DMS53 treated with DMSO at 0.1 percent for 48 hours (cell line): Measurements from ENCODE around the gene TMEM144.

Experiments
- DNase-seq: peaks from one replicate; lab custom pipeline; 2025; ENCODE audit not compliant: unreplicated experiment; lab: John Stamatoyannopoulos, UW

TMEM144 gene

DNA sequence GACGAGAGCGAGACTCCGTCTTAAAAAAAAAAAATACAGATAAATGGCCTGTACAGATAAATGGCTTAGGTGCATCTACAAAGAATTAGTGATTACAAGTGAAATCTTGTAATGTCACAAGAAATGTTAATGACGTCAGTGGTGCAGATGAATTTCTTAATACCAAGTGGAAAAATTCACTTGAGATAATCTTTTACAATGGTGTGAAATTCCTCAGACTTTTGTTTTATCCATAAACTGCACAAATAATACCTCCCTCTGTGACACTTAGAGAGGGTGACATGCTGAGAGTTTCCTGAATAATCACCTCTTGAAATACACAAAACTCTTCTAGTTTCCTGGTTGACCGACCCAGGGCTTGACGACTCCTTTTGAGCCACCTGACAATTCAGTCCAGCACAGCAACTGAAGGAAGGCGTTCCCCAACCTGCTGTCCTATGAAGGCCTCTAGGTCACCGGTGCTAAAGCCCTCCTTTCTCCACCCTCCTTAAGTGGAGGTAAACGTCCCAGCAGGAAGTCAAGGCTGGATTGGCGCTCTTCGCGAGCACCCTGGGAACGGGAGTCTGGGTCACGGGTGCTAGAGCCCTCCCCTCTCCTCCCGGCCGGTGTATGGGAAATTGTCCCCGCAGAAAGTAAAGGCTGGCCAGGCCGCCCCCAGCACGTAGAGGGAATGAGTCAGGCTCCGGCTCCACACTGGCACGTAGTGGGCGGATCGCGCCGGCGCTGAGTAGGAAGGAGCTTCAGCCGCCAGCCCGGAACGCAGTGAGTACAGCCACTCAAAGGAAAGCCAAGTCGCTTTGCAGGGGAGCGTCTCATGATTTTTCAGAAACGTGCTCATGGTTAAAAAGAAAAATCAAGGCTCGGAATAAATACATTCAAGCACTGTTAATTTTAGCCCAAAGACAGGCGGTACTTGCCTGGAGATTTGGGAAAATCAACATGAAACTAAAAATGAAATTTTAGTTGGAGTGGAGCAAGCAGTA, at the start of gene TMEM144:
TMEM144 (plus strand) TSS at position 662 of the 983 bp plus-strand sequence. CDS start 2,182 bp downstream, outside the sequence.
- peak; percentile 83 for DNase-seq

DNA sequence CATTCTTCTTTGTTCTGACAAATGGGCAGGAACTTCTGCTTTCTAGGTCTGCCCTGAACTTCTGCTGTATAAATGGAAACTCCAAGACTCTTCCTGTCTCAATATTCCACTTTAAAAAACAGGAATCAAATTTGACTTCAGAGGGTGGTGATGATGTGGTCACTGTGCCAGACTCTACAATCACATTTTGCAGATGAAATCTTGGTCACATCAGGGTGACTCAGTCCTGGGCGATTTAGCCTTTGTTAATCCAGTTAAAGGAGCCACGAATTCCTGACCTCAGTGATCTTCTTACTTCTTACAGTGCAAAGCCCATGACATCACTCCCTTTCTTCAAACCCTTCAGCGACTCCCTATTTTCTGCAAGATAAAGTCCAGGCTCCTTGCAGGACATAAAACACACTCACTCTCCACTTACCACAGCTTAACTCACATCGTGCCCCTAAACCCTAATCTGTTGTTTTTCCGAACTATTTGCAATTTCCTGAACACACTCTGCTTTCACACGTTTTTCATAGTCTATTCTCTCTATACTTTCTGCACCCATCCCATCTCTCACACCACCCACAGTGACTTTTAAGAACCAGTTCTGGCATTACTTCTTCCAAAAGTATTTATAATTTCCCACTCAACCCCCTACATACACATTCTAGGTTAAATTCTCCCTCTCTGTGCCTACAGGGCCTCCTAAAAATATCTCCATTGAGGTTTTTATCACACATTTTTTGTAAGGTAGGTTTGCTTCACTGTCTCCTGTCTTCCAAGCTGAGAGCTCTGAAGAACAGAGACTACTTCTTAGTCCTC, 48.5 kb upstream of the TMEM144 start:
- DNase-seq = no peak

DNA sequence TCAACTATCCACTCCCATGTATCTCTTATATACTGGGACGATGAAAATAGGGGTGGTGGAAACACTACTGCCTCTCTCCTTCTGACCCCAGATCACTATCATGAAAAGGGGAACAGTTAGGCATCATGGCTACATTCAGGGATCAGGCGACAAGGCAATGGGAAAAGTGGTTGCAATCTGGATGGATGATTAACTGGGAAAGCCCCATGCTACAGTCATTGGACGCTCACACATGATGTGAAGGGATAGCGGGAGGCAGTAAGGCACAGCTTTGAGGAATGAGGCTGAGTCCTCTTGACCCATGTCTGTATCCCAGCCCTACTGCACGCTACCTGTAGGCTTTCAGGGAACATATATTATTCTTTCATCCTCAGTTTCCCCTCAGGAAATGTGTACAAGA, 47.7 kb upstream of the TMEM144 start:
- DNase-seq = no peak

DNA sequence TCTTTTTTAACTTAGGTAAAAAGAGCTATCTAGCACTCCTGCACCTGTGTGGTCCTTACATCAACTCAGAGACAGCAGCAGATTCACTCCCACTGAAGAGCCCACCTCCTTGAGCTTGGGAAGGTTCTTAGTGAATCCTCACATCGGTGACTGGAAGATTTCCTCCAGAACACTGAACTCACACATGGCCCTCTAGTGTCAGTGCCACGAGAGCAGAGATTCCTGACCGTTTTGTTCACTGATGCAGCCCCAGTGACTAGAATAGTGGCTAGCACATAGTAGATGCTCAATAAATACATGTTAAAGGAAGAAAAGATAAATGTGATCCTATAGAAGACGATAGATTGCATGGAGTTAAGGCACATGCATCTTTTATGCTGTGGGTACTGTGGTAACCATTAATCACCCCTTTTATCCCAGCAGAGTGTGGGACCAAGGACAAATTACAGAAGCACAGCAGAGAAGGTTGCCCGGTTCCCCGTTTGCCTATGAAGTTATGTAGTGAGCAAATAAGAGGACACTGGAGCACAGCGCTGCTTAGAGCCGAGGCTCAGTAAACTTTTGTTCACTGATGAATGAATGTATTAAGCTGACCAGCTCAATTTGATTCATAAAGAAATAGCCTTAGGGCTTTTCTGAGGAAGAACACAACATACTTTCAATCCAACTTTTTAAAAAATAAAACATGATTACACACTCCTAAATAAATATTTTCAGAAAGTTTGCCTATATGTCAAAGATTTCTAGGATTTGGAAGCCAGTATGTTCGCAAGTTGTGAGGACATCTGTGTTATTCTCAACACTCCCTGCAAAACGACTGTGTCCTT, 46.1 kb upstream of the TMEM144 start:
- no peak for DNase-seq

DNA sequence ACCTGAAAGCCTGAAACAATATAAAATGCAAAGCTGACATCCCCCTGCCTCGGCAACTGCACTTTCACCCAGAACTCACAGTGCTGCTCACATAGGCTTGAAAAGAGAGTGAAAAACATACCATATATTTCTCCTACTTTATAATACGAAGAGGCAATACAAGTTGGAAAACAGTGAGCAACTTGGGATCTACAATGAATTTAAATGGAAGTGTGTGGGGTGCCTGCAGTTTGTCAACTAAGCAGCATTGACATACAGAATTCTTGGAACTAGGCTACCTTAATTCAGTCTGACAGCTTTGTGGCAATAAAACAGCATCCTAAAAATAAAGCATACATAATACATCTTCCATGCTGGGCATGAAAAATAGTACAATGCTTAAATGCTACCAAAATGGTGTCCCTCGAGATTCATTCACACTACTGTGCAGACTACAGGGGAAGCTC, 45.5 kb upstream of the TMEM144 start:
- DNase-seq = no peak

DNA sequence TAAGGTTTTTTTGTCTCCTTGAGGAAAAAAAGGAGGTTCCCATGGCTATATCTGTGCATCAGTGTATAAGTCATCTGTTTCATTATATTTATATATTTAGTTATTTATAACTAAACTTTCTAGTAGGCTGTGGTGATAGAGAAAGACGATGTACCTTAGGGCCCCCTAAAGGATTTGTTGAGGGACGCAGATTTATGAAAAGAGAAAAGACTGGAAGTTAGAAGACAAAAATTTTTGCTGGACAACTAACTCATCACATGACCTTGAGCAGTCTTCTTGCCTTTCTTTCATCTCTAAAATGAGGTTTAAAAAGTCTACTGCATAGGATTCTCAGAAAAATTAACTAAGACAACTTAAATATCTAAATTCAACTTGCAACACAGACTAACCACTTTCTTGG, 43.6 kb upstream of the TMEM144 start:
- no peak for DNase-seq

DNA sequence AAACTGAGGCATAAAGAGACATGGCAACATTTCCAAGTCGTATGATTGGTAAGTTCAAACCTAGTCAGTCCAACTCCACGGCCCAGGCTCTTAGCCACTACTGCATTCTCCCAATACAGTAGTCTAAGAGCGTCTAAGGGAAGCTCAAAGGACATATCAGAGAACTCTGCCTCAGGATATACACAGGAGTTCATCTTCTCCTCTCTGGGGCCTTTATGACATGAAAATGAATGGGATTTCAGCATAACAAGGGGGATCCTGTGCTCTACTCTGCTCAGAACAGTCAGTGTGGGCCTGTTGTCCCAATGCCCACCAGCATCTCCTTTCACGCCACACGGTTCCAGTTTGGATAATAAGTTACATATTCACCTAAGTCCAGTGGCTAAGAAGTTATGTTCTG, 41.7 kb upstream of the TMEM144 start:
- DNase-seq = no peak

DNA sequence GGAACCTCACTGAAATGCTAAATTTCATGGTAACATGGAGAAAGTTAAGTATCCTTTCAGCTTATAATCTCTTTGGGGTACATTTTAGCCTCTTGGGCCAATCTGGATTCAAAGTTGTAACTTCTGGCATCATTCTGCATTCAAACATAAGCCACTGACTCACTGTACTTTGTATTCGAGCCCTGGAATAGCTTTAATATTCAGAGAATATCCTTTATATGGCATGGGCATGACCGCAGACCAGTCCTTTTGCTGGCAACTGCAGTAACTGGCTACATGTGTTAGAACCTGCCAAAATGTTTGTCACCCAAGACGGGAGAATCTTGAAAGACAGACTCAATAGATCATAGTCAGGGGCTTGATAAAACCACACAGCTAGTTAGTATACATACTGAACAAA, 40.8 kb upstream of the TMEM144 start:
- no peak for DNase-seq

DNA sequence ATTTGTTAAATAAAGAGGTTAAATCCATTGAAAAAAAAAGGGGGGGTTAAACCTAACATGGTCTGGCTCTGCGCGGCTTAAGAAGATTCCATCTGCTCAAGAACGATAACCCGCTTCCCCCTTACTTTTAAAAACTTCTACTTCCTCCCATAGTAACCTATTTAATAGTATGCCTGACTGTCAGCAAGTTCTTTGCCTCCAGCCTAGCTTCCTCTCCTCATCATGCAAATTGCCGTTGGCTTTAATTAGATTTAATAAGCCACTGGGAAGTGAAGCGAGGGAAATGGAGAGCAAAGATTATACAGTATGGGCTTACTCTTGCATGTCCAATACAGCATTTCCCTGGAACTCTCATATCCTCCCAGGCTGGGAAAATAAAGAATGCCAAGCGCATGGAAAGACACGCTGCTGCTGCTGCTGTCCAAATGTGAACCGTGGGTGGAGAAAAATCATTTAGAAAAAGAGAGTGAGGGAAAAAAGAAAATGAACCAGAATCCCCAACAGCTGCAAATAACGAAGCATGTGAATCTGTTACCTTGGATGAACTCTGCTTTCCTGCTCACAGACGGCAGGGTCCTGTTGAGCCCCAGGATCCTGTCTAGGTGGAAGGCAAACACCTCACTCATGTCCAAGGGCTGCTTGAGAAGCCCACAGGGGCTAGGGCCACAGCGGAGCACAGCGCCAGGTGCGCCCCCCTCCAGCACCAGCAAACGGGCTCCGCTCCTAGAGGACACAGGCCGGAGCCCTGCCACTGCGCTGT, 40.2 kb upstream of the TMEM144 start:
- peak; percentile 25 for DNase-seq

DNA sequence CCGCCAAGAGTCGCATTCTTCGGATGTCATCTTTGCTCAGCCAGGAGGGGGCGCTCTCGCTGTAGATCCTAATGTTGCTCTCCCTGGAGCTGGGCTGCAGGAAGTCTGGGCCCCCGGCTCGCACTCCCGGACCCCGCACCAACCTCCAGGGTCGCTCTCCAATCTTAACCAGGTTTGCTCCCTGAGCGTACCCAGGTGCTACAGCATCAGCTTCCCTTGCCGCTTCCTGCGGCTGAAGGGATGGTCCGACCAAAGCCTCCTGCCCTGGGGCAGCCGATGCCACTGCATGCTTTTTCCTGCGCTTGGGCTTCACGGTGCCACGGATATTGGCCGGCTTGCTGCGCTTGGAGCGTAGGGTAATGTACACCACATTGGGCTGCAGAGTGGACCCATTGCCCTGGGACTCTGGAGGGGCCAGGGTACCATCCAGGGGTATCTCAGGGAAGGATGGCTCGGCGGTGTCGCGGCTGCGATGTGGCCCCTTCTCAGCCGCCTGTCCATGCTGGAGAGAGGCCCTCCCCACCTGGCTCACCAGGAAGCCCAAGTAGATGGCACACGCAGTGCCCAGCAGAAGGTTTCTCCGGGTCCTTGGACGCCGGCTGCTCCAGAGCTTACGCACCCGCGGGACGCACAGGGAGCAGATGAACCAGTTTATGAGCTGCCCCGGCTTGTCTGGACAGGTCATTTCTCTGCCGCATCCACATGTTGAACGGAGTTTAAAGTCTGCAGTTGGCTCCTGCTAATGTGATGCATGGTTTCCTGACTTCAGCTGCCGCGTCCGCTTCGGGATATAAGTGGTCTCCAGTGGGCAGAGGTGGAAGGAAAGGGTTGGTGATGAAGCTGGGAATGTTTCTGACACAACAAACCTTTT, 39.4 kb upstream of the TMEM144 start:
- peak; percentile 54 for DNase-seq

DNA sequence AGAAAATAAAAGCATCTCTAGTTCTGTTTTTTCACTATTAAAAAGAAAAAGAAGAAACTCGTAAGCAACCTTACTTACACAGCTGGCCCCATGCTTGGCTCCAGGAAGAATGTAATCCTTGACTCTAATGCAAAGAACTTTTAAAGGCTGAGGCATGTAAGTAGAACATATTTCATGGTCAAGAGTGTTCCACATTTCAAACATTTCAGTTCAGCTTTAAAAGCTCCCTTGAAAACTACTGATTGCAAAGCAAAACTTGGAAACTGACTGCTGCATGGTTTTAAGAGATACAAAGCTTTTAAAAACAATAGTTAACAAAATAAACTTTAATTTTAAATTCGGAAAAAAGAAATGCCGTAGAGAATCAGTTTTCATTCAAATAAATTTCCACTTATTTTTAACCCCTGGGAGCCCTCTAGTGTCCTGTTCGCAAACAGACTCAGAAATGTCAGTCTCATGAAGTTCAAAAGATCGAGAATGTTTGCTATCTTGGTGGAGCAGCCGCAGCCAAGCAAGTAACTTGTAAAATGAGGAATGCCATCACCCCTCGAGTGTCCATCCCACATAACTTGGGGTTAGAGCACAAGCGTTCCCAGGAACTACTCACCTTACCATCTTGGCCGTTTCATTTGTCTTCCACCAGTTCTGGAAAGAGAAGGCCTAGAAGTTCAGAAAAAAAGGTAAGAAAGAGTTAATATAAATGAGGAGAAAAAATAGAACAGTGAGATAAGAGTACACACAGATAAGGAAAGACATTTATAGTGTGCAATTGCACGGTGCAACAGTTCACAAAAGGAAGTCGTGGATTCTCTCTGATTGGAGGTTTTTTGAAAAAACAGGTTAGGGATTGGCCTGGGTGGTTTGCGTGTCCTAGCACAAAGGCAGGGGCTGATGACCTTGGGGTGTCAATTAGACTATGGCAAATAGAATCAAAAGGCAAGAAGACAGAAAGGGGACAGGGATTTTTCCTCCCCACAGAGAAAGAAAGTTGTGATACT, 37.7 kb upstream of the TMEM144 start, which contains the start of gene GASK1B:
GASK1B (minus strand) TSS at position 765 of the 998 bp plus-strand sequence. CDS start 1,650 bp downstream, outside the sequence.
- DNase-seq = peak; percentile 33

DNA sequence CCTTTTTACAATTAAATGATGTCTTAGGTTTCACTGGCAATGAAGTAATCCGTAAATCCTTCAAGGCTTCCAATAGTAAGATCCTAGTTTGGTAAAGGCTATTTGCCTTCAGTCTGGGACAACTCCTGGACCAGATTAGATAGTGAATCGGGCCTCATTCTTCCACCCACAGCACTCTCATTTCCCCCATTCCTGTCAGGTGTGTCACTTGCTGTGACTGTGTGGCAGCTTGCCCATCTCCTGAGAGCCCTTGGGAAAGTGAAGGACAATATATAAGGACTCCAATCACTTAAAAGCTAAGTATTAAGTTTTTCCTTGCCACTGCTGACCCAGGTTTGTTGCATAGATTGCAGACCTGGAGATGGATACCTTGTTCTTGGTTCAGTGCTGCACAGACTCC, 34.2 kb upstream of the TMEM144 start:
- DNase-seq = no peak

DNA sequence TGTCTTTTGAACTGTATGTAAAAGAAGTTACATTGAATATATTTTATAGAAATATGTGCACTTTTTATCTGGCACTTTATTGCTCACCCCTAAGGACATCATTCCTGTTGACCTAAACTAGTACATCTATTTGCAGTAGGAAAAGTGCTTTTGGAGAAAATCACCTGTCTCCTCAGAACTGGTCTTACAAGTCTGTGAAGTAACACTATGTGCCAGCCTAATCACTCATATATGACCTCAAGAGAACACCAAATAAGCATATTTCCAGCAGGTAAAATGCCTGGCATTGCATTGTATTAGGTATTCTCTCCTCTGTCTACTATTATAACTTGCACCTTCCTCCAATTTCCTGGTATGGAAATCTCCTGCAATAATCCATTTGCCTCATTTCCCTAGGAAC, 33.5 kb upstream of the TMEM144 start:
- DNase-seq = no peak

DNA sequence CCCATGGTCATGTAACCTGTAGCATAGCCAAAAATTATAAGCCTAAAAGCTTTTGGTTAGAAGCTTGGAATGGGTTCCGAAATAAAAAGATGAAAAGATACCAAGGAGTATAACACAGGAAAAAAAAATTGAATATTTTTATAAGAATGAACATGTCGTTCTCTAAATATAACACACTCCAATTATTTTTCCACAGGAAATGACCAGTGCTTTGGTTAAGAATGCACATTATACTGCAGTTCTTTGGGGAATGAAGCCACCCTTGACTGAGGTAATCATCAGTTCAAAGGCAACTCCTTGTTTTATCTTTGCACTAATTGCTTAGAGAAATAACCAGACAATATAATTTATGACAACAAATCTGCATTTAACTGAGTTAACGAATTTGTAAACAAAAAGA, 30.8 kb upstream of the TMEM144 start:
- no peak for DNase-seq

DNA sequence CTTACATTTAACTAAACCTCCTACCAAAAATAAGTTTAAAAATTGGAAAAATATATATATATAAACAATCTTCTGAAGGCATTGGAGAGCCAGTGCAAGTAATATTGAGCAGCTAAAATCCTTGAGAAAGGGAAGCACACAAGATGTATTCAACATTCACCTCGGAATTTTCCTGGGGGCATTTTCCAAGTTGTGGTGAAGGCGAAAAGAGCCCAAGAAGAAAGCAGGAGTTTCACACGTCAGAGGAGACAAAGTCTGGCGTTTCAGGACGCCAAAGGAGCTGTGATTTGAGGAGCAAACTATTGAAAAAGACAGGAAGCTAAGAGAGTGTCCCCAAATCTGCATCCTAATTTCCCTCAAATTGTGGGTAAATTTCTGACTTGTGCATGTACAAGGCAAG, 28.4 kb upstream of the TMEM144 start:
- no peak for DNase-seq

DNA sequence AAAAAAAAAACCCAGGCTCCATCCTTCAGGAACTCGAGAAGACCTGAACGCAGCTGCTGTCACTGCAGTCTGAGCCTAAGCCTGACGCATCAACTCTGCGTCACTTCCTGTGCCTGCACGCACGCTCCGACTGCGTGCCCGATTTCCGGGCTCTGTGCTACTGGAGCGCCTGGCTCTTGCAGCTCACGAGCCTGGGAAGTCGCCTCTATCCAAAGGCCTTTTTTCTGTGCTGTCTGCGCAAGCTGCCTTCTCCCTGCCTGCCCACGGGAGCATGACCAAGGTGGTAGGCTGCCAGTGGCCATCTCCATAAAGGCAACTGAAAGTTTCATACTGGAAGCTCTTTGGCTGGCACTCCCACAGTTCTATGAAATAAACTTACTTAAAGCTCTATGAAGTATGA, 27.6 kb upstream of the TMEM144 start:
- DNase-seq = no peak

DNA sequence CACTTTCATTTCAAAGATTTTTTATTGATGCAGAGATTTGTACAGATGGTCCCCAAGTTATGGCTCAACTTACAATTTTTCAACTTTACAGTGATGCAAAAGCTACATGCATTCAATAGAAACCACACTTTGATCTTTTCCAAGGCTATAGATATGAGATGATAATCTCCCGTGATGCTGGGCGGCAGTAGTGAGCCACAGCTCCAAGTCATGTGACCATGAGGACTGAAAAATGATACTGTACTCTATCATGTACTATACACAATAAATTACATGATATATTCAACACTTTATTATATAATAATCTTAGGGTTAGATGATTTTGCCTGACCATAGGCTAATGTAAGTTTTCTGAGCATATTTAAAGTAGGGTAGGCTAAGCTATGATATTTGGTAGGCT, 23.5 kb upstream of the TMEM144 start:
- DNase-seq = no peak

DNA sequence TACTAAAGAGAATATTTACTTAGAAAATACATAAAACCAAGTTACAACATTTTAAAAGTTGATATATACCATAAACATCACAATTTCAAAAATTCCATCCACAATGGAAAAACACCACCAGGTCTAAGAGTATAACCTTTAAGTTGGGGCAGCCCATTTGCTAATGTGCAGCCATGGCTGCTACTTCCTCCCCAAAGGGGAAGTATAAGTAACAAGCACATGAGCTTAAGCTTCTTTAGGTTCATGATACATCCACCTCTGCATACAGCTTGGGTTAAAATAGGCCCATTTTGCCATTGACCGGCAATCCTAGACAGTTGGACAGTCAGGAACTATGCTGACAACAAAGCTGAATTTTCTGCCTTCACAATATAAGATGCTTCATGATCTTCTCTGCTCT, 20.9 kb upstream of the TMEM144 start:
- no peak for DNase-seq
